ENCODE results near the gene CCSER1.
A peak's percentile ranks its signal among the peaks of the same experiment; 100 is the strongest.
"Not testable (repeated sequence)": the region's sequence is repeated elsewhere in the genome, so short reads cannot be mapped to it uniquely, and the experiment has no call there.

Gene CCSER1

GRCh38 chr4:90816754-90817153 lies 689.6 kb downstream of the CCSER1 start:
- Histone ChIP-seq H3K36me3 (ENCODE audit: control insufficient read depth, insufficient read depth, low read length) (no peaks in the 10 kb centered on the region), H3K4me1 (ENCODE audit: control insufficient read depth, insufficient read depth, low read length) (peaks cover 14% of the 10 kb centered on the region), H3K4me3 (ENCODE audit: low read depth, low read length) (no peak overlapping the region), H3K9me3 (ENCODE audit: control insufficient read depth, insufficient read depth, low read length) (peaks cover 23% of the 10 kb centered on the region), H3K9ac (ENCODE audit: low read depth, low read length) (no peak overlapping the region), H3K27ac (ENCODE audit: low read depth, low read length) (peak overlapping the region; percentile 38), H3K27me3 (ENCODE audit: control insufficient read depth, insufficient read depth, low read length) (no peaks in the 10 kb centered on the region)

GRCh38 chr4:90824266-90825150 lies 697.3 kb downstream of the CCSER1 start:
- Histone ChIP-seq H3K4me1 (ENCODE audit: control insufficient read depth, insufficient read depth, low read length) (peaks cover 23% of the 10 kb centered on the region), H3K36me3 (ENCODE audit: control insufficient read depth, insufficient read depth, low read length) (no peaks in the 10 kb centered on the region), H3K27ac (ENCODE audit: low read depth, low read length) (no peak overlapping the region), H3K9me3 (ENCODE audit: control insufficient read depth, insufficient read depth, low read length) (no peaks in the 10 kb centered on the region), H3K27me3 (ENCODE audit: control insufficient read depth, insufficient read depth, low read length) (no peaks in the 10 kb centered on the region), H3K9ac (ENCODE audit: low read depth, low read length) (no peak overlapping the region), H3K4me3 (ENCODE audit: low read depth, low read length) (no peak overlapping the region)

- no peak overlapping the region for H3K27ac ChIP-seq (ENCODE audit: low read depth, low read length)
- no peaks in the 10 kb centered on the region for H3K27me3 ChIP-seq (ENCODE audit: control insufficient read depth, insufficient read depth, low read length)
- H3K9me3 ChIP-seq (ENCODE audit: control insufficient read depth, insufficient read depth, low read length) = no peaks in the 10 kb centered on the region
- H3K36me3 ChIP-seq (ENCODE audit: control insufficient read depth, insufficient read depth, low read length) = no peaks in the 10 kb centered on the region
- H3K4me3 ChIP-seq (ENCODE audit: low read depth, low read length) = no peak overlapping the region
- H3K9ac ChIP-seq (ENCODE audit: low read depth, low read length) = no peak overlapping the region
- peaks cover 33% of the 10 kb centered on the region for H3K4me1 ChIP-seq (ENCODE audit: control insufficient read depth, insufficient read depth, low read length)
Measured at GRCh38 chr4:90825849-90826248, 698.7 kb downstream of the CCSER1 start.

- no peaks in the 10 kb centered on the region for H3K27me3 ChIP-seq (ENCODE audit: control insufficient read depth, insufficient read depth, low read length)
- H3K9me3 ChIP-seq (ENCODE audit: control insufficient read depth, insufficient read depth, low read length) = no peaks in the 10 kb centered on the region
- no peaks in the 10 kb centered on the region for H3K36me3 ChIP-seq (ENCODE audit: control insufficient read depth, insufficient read depth, low read length)
- H3K9ac ChIP-seq (ENCODE audit: low read depth, low read length) = peak overlapping the region; percentile 10; the same call in 1 of the 2 replicates
- H3K4me1 ChIP-seq (ENCODE audit: control insufficient read depth, insufficient read depth, low read length) = peaks cover 51% of the 10 kb centered on the region
- H3K4me3 ChIP-seq (ENCODE audit: low read depth, low read length) = peak overlapping the region; percentile 33
- peak overlapping the region; percentile 94 for H3K27ac ChIP-seq (ENCODE audit: low read depth, low read length)
Measured at GRCh38 chr4:90833706-90834105, 706.5 kb downstream of the CCSER1 start.

- Histone ChIP-seq H3K9ac (ENCODE audit: low read depth, low read length) (no peak overlapping the region), H3K36me3 (ENCODE audit: control insufficient read depth, insufficient read depth, low read length) (no peaks in the 10 kb centered on the region), H3K4me3 (ENCODE audit: low read depth, low read length) (no peak overlapping the region), H3K27me3 (ENCODE audit: control insufficient read depth, insufficient read depth, low read length) (no peaks in the 10 kb centered on the region), H3K9me3 (ENCODE audit: control insufficient read depth, insufficient read depth, low read length) (no peaks in the 10 kb centered on the region), H3K4me1 (ENCODE audit: control insufficient read depth, insufficient read depth, low read length) (peaks cover 30% of the 10 kb centered on the region), H3K27ac (ENCODE audit: low read depth, low read length) (no peak overlapping the region)
Measured at GRCh38 chr4:90837241-90837640, 710.0 kb downstream of the CCSER1 start.

DNA sequence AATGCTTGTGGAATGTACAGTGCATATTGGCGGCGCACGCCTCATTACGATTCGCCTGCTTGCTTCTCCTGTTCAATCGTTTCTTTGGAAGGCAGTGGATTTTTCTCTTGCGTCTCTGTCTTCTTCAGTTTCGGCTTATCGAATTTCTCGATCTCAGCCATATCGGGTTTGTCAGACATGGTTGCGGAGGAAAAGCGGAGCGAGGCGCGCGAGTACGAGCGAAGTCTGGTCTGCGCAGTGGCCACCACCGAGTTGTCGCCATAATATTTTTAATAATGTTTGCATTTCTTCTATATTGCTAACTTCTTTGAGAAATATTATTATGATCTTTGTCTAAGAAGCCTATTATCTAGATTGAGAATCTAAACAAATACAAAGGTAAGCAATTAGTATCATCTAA lies 711.7 kb downstream of the CCSER1 start:
- not testable (repeated sequence) for H3K9ac ChIP-seq (ENCODE audit: low read depth, low read length); H3K4me3 ChIP-seq (ENCODE audit: low read depth, low read length); H3K27me3 ChIP-seq (ENCODE audit: control insufficient read depth, insufficient read depth, low read length); H3K36me3 ChIP-seq (ENCODE audit: control insufficient read depth, insufficient read depth, low read length); H3K9me3 ChIP-seq (ENCODE audit: control insufficient read depth, insufficient read depth, low read length); H3K27ac ChIP-seq (ENCODE audit: low read depth, low read length)
- H3K4me1 ChIP-seq (ENCODE audit: control insufficient read depth, insufficient read depth, low read length) = peaks cover 23% of the 10 kb centered on the region

DNA sequence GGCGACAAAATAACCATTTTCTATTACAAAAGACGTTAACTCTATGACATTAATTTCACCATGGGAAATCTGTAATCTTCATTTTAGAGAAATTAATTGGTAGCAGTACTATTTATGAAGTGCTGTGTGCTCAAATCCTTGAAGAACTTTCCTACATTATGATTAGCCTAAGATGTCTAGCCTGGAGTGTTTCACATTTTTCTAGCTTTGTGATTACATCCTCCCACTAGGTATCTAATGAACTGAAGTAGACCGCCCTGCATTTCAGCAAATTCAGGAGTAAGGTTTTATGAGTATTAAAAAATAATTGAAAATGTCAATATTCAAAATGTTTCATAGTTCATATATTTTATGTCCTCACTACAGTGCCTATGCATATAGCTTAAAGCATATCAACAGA lies 713.1 kb downstream of the CCSER1 start:
- Histone ChIP-seq H3K9me3 (ENCODE audit: control insufficient read depth, insufficient read depth, low read length) (no peaks in the 10 kb centered on the region), H3K4me1 (ENCODE audit: control insufficient read depth, insufficient read depth, low read length) (peaks cover 14% of the 10 kb centered on the region; the same call in 1 of the 2 replicates), H3K36me3 (ENCODE audit: control insufficient read depth, insufficient read depth, low read length) (no peaks in the 10 kb centered on the region), H3K27me3 (ENCODE audit: control insufficient read depth, insufficient read depth, low read length) (no peaks in the 10 kb centered on the region), H3K9ac (ENCODE audit: low read depth, low read length) (no peak overlapping the region), H3K27ac (ENCODE audit: low read depth, low read length) (no peak overlapping the region), H3K4me3 (ENCODE audit: low read depth, low read length) (no peak overlapping the region)

DNA sequence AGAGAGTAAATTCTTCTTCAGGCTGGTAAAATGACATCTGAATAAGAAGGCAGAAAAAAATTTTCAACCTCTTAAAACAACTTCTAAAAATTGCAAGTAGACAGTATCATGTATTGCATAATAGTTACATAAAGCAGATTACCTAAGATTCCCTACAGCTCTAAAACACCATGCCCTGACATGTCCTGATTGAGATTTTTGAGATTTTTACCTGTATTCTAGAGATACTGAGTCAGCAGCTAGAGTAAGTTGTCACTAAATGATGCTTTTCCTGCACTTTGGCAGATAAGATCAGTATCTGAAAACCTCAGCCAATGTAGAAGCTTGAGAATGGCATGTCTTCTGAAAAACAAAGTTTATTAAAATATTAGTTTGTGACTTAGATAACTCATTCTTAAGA lies 713.6 kb downstream of the CCSER1 start:
- no peaks in the 10 kb centered on the region for H3K27me3 ChIP-seq (ENCODE audit: control insufficient read depth, insufficient read depth, low read length)

DNA sequence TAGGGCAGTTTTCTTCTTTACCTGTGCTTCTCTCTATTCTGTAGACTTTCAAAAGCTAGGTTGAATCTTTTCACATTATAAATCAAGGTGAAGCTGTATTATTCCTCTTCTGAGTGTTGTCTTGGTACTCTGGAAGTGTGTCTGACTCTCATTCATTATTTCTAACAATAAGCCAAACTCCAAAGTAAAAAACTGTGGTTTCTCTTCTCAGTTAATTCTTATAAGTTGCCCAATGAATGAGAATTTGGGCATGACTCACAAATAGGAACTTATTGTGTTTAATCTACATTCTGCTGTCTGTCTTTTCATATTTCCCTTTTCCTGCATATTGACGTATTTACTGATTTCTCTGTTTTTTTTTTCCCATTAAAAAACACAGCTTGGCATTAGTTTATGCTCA lies 714.5 kb downstream of the CCSER1 start:
- H3K27ac ChIP-seq (ENCODE audit: low read depth, low read length) = no peak overlapping the region

More for the DNA sequence above, 713.6 kb downstream of the CCSER1 start:
- Histone ChIP-seq H3K4me3 (ENCODE audit: low read depth, low read length) (no peak overlapping the region), H3K27ac (ENCODE audit: low read depth, low read length) (no peak overlapping the region), H3K9ac (ENCODE audit: low read depth, low read length) (no peak overlapping the region), H3K36me3 (ENCODE audit: control insufficient read depth, insufficient read depth, low read length) (no peaks in the 10 kb centered on the region), H3K9me3 (ENCODE audit: control insufficient read depth, insufficient read depth, low read length) (no peaks in the 10 kb centered on the region), H3K4me1 (ENCODE audit: control insufficient read depth, insufficient read depth, low read length) (peaks cover 14% of the 10 kb centered on the region; the same call in 1 of the 2 replicates)

DNA sequence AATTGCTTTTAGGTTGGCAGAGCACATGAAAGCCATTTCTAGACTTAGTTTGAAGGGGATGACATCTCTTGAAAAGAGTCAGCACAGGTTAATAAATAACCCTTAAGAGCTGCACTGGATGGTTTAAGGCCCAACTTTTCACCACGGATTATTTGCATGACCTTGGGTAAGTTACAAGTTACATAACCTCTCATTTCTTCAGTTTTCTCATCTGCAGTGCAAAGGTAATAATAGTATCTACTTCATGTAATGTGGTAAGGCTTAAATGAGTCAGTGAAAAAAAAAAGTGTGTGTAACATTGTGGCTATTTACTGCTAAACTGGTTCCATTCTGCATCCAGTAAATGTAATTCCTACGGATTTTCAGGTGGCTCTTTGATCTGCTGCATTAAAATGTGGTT lies 715.8 kb downstream of the CCSER1 start:
- no peaks in the 10 kb centered on the region for H3K9me3 ChIP-seq (ENCODE audit: control insufficient read depth, insufficient read depth, low read length)
- no peak overlapping the region for H3K4me3 ChIP-seq (ENCODE audit: low read depth, low read length)
- no peaks in the 10 kb centered on the region for H3K36me3 ChIP-seq (ENCODE audit: control insufficient read depth, insufficient read depth, low read length)
- H3K27me3 ChIP-seq (ENCODE audit: control insufficient read depth, insufficient read depth, low read length) = no peaks in the 10 kb centered on the region
- H3K27ac ChIP-seq (ENCODE audit: low read depth, low read length) = no peak overlapping the region
- no peak overlapping the region for H3K9ac ChIP-seq (ENCODE audit: low read depth, low read length)
- peaks cover 14% of the 10 kb centered on the region; the same call in 1 of the 2 replicates for H3K4me1 ChIP-seq (ENCODE audit: control insufficient read depth, insufficient read depth, low read length)

More for the DNA sequence above, 714.5 kb downstream of the CCSER1 start:
- Histone ChIP-seq H3K4me1 (ENCODE audit: control insufficient read depth, insufficient read depth, low read length) (peaks cover 14% of the 10 kb centered on the region; the same call in 1 of the 2 replicates), H3K9me3 (ENCODE audit: control insufficient read depth, insufficient read depth, low read length) (no peaks in the 10 kb centered on the region), H3K27me3 (ENCODE audit: control insufficient read depth, insufficient read depth, low read length) (no peaks in the 10 kb centered on the region), H3K36me3 (ENCODE audit: control insufficient read depth, insufficient read depth, low read length) (no peaks in the 10 kb centered on the region), H3K4me3 (ENCODE audit: low read depth, low read length) (no peak overlapping the region), H3K9ac (ENCODE audit: low read depth, low read length) (no peak overlapping the region)

DNA sequence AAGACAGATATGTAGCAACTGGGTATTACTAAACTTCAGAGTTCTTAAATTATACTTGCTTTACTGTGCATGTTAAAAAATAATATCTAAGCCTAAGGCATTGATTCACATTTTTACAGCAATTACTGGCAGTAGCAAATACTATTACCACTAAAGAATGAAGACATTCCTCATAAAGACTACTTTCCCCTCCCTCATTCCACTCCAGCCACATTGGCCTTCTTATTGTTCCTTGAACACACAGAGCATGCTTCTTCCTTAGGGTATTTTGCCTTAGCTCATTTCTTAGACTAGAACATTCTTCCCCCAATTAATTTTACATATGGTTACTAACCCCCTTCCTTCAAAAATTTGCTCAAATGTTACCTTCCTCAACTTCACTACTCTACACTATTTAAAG lies 717.0 kb downstream of the CCSER1 start:
- no peaks in the 10 kb centered on the region for H3K36me3 ChIP-seq (ENCODE audit: control insufficient read depth, insufficient read depth, low read length)
- H3K9me3 ChIP-seq (ENCODE audit: control insufficient read depth, insufficient read depth, low read length) = no peaks in the 10 kb centered on the region
- no peak overlapping the region for H3K4me3 ChIP-seq (ENCODE audit: low read depth, low read length)
- no peaks in the 10 kb centered on the region for H3K27me3 ChIP-seq (ENCODE audit: control insufficient read depth, insufficient read depth, low read length)
- no peak overlapping the region for H3K27ac ChIP-seq (ENCODE audit: low read depth, low read length)
- H3K9ac ChIP-seq (ENCODE audit: low read depth, low read length) = no peak overlapping the region
- H3K4me1 ChIP-seq (ENCODE audit: control insufficient read depth, insufficient read depth, low read length) = peaks cover 14% of the 10 kb centered on the region; the same call in 1 of the 2 replicates

Data from HUES48 (cell line).